NCI-H187 (cell line): ENCODE results near the gene FREM1.

Source experiments
- DNase-seq, 2 experiments: peaks; one replicate each; lab custom pipeline; 2025; lab: John Stamatoyannopoulos, UW

FREM1 gene

GRCh38 chr9:14868772-14869583, 41.2 kb downstream of the FREM1 start:
- no peak for DNase-seq

GRCh38 chr9:14868418-14868771, 41.8 kb downstream of the FREM1 start:
- no peak for DNase-seq

- no peak for DNase-seq
Measured at GRCh38 chr9:14866200-14866749, 44.0 kb downstream of the FREM1 start.

GRCh38 chr9:14864309-14864708, 45.9 kb downstream of the FREM1 start:
- DNase-seq: no peak

- no peak for DNase-seq
Measured at GRCh38 chr9:14863402-14863801, 46.8 kb downstream of the FREM1 start.

GRCh38 chr9:14857449-14858305, 52.6 kb downstream of the FREM1 start:
- DNase-seq: no peak

GRCh38 chr9:14849851-14850250, 60.4 kb downstream of the FREM1 start:
- DNase-seq: no peak

- DNase-seq: no peak
Measured at GRCh38 chr9:14849296-14849695, 60.9 kb downstream of the FREM1 start.

- no peak for DNase-seq
Measured at GRCh38 chr9:14846871-14847311, 63.3 kb downstream of the FREM1 start.

- no peak for DNase-seq
Measured at GRCh38 chr9:14843163-14843562, 67.1 kb downstream of the FREM1 start.

GRCh38 chr9:14842269-14842668, 68.0 kb downstream of the FREM1 start:
- no peak for DNase-seq

- no peak for DNase-seq
Measured at GRCh38 chr9:14838701-14839100, 71.5 kb downstream of the FREM1 start.

GRCh38 chr9:14836885-14837284, 73.3 kb downstream of the FREM1 start:
- no peak for DNase-seq

- DNase-seq: no peak
Measured at GRCh38 chr9:14831661-14832060, 78.6 kb downstream of the FREM1 start.

GRCh38 chr9:14831074-14831473, 79.2 kb downstream of the FREM1 start:
- DNase-seq: no peak

GRCh38 chr9:14830057-14830456, 80.2 kb downstream of the FREM1 start:
- DNase-seq: no peak

- no peak for DNase-seq
Measured at GRCh38 chr9:14829204-14829603, 81.0 kb downstream of the FREM1 start.

GRCh38 chr9:14827805-14828204, 82.4 kb downstream of the FREM1 start:
- DNase-seq: no peak

GRCh38 chr9:14824481-14824880, 85.7 kb downstream of the FREM1 start:
- DNase-seq: no peak

- no peak for DNase-seq
Measured at GRCh38 chr9:14823800-14824199, 86.4 kb downstream of the FREM1 start.

GRCh38 chr9:14822666-14823065, 87.6 kb downstream of the FREM1 start:
- DNase-seq: no peak

- DNase-seq: no peak
Measured at GRCh38 chr9:14819183-14819582, 91.0 kb downstream of the FREM1 start.

GRCh38 chr9:14814249-14814628, 96.0 kb downstream of the FREM1 start:
- DNase-seq: no peak
